ENCODE data around the gene STK32B. TPM values are rescaled to one million over a fixed set of nuclear protein-coding genes. Genes with fewer than 3 reads are reported as not detected.

Gene STK32B
- total and polyA plus RNA-seq, 2 donors (not counting 3 experiments of a cell fraction or from before 2014, with no cell fraction given), result 5.6 to 7.8 TPM

DNA sequence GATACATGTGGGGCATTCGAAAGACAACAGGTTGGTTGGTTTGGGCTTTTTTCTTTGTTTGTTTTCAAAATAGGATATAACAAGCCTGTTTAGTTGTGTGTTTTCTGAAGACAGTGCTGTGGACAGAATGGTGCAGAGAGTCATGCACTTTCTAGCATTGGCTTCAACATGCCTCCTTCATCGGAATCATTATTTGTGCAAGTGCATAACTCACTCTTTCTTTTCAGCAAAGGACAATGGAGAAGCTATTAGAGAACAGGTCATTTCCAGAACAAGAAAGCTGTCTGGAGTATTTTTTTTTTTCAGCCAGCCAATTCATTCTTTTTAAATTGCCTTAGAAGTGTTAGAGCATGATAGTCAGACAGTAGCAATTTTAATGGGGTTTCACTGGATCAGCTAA lies 225.8 kb downstream of the STK32B start:
- Histone ChIP-seq H3K4me1 (ENCODE audit: control insufficient read depth, extremely low read depth, insufficient read depth, low read length) (no peaks in the 10 kb centered on the region), H3K27me3 (ENCODE audit: control insufficient read depth in 2 of 2, insufficient read depth in 2 of 2, low read length in 2 of 2) (no peaks in the 10 kb centered on the region), H3K27ac (ENCODE audit: insufficient read depth, low read depth, low read length) (no peak overlapping the region), H3K9me1 (replicated peaks; ENCODE audit: control insufficient read depth, extremely low read depth, insufficient read depth, low read length) (no peaks in the 10 kb centered on the region), H4K20me1 (replicated peaks; ENCODE audit: control insufficient read depth, extremely low read depth, insufficient read depth, low read length) (no peaks in the 10 kb centered on the region), H2AFZ (ENCODE audit: low read depth, low read length) (no peak overlapping the region), H3K9me3 (replicated peaks; ENCODE audit: control insufficient read depth, insufficient read depth, low read length) (peaks cover 3% of the 10 kb centered on the region), H3K4me2 (ENCODE audit: insufficient read depth, low read length) (no peak overlapping the region), H3K36me3 (ENCODE audit: control insufficient read depth in 2 of 2, extremely low read depth in 1 of 2, insufficient read depth in 2 of 2, low read length in 2 of 2) (no peaks in the 10 kb centered on the region), H3K4me3 (replicated peaks in 1 of 3; ENCODE audit: insufficient read depth in 1 of 3, low read depth in 1 of 3, low read length in 3 of 3) (no peak overlapping the region), H3K79me2 (ENCODE audit: control insufficient read depth, insufficient read depth, low read length) (no peaks in the 10 kb centered on the region), H3K9ac (replicated peaks; ENCODE audit: extremely low read depth, insufficient read depth, low read length) (no peak overlapping the region)
- intact Hi-C loops (cut with micrococcal nuclease), result no loop called here
- FAIRE-seq (no peak), DNase-seq (ENCODE audit: low read depth, low spot score) (no peak)
- POLR2A ChIA-PET, result no interaction called here
- BruUV-seq (replicated peaks), result no TSS peak
- TF ChIP-seq, protein P1, sequence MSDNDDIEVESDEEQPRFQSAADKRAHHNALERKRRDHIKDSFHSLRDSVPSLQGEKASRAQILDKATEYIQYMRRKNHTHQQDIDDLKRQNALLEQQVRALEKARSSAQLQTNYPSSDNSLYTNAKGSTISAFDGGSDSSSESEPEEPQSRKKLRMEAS (IDR thresholded peaks at IDR 0.05; ENCODE audit: insufficient read depth, insufficient read length), result no peak
- TF ChIP-seq FOS (IDR thresholded peaks at IDR 0.05; ENCODE audit: borderline replicate concordance, insufficient read depth, low read length) (no peak), POLR2AphosphoS5 (IDR thresholded peaks at IDR 0.05; ENCODE audit: insufficient read depth, low read depth, low read length) (no peak), EZH2 (IDR thresholded peaks at IDR 0.05; ENCODE audit: borderline replicate concordance, low read depth, low read length, severe bottlenecking) (no peak), JUN (IDR thresholded peaks at IDR 0.05; ENCODE audit: borderline replicate concordance, insufficient read depth, insufficient read length, low read depth) (no peak), MYC (IDR thresholded peaks at IDR 0.05; ENCODE audit: low read depth, low read length) (no peak), POLR2A (IDR thresholded peaks at IDR 0.05; ENCODE audit: low read depth, low read length) (no peak), GATA2 (IDR thresholded peaks at IDR 0.05; ENCODE audit: insufficient read depth, insufficient read length, low read depth, low read length) (no peak)
- TF ChIP-seq, protein P2, sequence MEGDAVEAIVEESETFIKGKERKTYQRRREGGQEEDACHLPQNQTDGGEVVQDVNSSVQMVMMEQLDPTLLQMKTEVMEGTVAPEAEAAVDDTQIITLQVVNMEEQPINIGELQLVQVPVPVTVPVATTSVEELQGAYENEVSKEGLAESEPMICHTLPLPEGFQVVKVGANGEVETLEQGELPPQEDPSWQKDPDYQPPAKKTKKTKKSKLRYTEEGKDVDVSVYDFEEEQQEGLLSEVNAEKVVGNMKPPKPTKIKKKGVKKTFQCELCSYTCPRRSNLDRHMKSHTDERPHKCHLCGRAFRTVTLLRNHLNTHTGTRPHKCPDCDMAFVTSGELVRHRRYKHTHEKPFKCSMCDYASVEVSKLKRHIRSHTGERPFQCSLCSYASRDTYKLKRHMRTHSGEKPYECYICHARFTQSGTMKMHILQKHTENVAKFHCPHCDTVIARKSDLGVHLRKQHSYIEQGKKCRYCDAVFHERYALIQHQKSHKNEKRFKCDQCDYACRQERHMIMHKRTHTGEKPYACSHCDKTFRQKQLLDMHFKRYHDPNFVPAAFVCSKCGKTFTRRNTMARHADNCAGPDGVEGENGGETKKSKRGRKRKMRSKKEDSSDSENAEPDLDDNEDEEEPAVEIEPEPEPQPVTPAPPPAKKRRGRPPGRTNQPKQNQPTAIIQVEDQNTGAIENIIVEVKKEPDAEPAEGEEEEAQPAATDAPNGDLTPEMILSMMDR (IDR thresholded peaks at IDR 0.05; ENCODE audit: extremely low read depth in 1 of 2, insufficient read depth in 1 of 2, low read depth in 1 of 2, low read length in 2 of 2), result no peak
- CTCF ChIA-PET, result interaction anchor here (0.7 kb wide), 1 partner anchor 48 kb away, joined by 3 read pairs; no protein-coding TSS in a partner anchor
- dilution Hi-C loops (cut with MboI; ENCODE audit: extremely low pct_ligation_motif_present, low sequenced_read_pairs), result no loop called here

All from endothelial cell of umbilical vein (primary cell).